ENCODE measurements around the gene TRIM3. TPM values are rescaled to one million over a fixed set of nuclear protein-coding genes. Genes with fewer than 3 reads are reported as not detected.

Gene TRIM3
- total RNA-seq, 1 donor from 2014 or later, result 43.0 TPM

DNA sequence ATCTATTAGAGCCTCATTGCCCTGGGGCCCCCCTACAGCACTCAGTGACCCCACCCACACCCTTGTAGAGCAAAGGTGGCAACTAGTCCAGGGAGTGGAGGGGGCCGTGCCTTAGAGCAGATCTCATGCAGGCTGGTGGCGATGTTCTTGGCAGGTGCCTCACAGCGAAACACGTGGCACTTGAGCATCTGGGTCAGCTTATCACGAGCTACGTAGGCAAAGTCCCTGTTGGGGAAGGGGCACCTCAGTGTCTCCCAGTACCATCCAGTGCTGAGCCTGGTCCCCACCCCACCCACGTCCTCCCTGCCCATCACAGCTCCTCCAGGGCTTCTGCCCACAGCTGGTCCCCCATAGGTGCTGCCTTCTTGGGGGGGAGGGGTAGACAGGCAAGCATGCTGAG, 72.3 kb downstream of the TRIM3 start:
- DNase-seq (ENCODE audit: low spot score), result no peak

DNA sequence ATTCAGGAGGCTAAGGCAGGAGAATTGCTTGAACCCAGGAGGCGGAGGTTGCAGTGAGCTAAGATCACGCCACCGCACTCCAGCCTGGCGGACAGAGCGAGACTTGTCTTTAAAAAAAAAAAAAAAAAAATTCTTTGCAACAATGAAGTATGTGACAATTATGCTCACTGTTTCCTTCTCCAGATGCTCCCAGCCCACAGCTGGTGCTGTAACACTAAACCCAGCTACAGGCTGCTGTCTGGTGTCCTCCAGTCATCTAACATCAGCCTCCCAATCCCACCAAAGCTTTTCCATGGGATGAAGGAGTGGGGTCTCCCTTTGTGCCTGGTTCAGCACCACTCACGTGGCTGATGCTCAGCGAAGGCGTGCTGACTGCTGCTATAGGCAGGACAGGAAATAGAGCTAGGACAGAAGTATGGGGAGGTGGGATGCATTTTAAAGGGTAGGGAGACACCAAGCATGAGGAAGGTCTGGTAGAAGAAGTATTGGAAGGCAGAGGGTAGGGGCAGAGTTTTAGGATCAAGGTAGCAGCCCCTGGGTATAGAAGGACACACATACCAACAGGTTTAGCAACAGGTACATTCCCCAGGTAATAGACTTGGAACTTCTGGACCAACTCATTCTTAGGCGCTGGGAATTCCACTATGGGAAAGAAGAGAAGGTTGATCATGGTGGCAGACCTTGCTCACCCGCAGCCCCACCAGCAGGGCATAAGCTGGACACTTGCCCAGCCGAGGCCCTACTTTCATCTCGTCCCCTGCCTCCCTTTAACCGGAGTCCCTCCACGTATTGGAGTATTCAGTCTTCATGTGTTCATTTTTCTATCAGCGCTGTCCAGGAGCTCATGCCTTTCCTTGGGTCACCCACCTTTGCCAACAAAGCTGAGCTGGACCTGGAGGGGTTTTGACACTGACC, 73.1 kb downstream of the TRIM3 start:
- no peak for DNase-seq (ENCODE audit: low spot score)

Other genes with a start within 250 kb of the TRIM3 start
- gene FHIP1B, start 239.3 kb downstream of the TRIM3 start, total RNA-seq, result 65.4 TPM
- 0.26 TPM for gene CNGA4, start 234.9 kb downstream of the TRIM3 start, total RNA-seq
- 0.55 TPM for gene CCKBR, start 214.1 kb downstream of the TRIM3 start, total RNA-seq
- gene CAVIN3, start 153.4 kb downstream of the TRIM3 start, total RNA-seq, result 16.3 TPM
- gene SMPD1, start 83.5 kb downstream of the TRIM3 start, total RNA-seq, result 69.7 TPM
- gene APBB1, start 54.8 kb downstream of the TRIM3 start, total RNA-seq, result 45.1 TPM
- gene HPX, start 33.0 kb downstream of the TRIM3 start, total RNA-seq, result 5.2 TPM
- 52.5 TPM for gene ARFIP2, start 7.4 kb upstream of the TRIM3 start, total RNA-seq
- 53.9 TPM for gene TIMM10B, start 7.6 kb upstream of the TRIM3 start, total RNA-seq
- 8.8 TPM for gene DNHD1, start 23.3 kb upstream of the TRIM3 start, total RNA-seq
- 25.8 TPM for gene RRP8, start 129.7 kb upstream of the TRIM3 start, total RNA-seq
- 261 TPM for gene ILK, start 129.8 kb upstream of the TRIM3 start, total RNA-seq
- gene TAF10, start 138.3 kb upstream of the TRIM3 start, total RNA-seq, result 142 TPM
- 161 TPM for gene TPP1, start 145.5 kb upstream of the TRIM3 start, total RNA-seq
- 25.1 TPM for gene DCHS1, start 181.9 kb upstream of the TRIM3 start, total RNA-seq
- 38.5 TPM for gene MRPL17, start 209.4 kb upstream of the TRIM3 start, total RNA-seq

Data from mucosa of gallbladder (tissue), 1 donor.